RPMI7951 (cell line): ENCODE measurements around the gene CES2. TPM values are rescaled to one million over a fixed set of nuclear protein-coding genes. Genes with fewer than 3 reads are reported as not detected.
"Not testable (repeated sequence)": the region's sequence is repeated elsewhere in the genome, so short reads cannot be mapped to it uniquely, and the experiment has no call there.

ENCODE experiments used
- DNase-seq: peaks from one replicate; pipeline ENCODE4 v3.0.0-alpha.2; 2012; ENCODE audit warnings: low read depth
- total RNA-seq: library from RNA; depleted of rRNA; stranded (reverse); fragments of >200 nt; shearing (Covaris generic); gene quantifications from 2 replicates; pipeline ENCODE4 v1.2.3, GENCODE V29; 2014; rRNA removed

The CES2 gene
- 19.2 and 21.3 TPM in 2 replicates for total RNA-seq

- DNase-seq, result peak; percentile 50
Measured at GRCh38 chr16:66935314-66936011, at the start of gene CES2. CES2 (plus strand) TSS chr16:66935516; CDS start chr16:66935636, 120 bp downstream.

DNA sequence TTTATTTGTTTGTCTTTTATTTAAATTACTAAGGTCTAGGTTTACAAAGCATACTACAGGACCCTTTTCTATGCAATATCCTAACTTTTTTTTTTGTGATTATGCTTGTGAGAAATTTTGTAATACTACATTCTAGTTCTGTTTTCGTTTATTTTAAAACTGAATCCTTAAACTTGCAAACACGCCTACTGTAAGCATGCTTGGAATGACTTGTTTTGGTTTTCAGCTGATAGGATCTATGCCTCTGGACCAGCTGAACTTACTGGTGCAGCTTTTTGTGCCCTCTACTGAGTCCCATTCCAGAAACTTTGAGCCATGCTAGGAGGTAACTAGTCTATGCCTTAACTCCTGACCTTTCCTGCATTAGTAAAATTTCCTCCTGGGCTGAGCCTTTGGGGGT, 49.0 kb upstream of the CES2 start:
- no peak for DNase-seq

GRCh38 chr16:66886914-66887313, 48.4 kb upstream of the CES2 start:
- peak; percentile 50 for DNase-seq

DNA sequence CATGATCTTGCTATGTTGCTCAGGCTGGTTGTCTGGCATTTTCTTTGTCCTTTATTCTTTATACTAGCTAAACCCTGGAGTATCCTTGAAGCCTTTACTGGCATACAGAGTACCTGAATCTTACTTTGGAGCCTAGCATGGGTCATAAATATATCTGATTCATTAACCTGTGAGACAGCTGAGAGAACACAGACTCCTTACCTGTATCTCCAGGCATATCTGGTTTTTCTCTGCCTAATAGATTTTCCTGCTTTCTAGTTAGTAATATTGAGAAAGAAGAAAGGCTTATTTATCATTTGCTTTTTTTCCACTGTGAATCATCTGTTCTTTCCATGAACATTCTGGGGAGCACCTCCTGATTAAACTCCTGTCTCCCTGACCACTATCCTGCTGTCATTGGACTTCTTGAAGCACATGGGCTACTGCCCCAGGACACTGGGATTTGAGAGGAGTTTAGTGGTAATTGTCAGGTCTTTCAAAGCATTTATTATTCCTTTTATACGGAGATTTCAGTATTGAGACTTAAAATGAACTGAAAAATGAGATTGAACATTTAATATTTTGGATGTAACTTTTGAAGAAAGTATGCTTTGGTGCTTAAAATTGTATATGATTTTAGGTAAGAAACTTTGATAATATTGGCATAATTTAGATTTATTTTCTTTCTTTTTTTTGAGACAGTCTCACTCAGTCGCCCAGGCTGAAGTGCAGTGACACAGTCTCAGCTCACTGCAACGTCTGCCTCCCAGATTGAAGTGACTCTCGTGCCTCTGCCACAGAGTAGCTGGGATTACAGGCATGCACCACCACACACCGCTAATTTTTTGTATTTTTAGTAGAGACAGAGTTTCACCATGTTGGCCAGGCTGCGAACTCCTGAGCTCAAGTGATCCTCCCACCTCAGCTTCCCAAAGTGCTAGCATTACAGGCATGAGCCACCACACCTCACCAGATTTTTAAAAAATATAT, 46.4 kb upstream of the CES2 start:
- no peak for DNase-seq

- DNase-seq, result no peak
Measured at GRCh38 chr16:66889622-66890021, 45.7 kb upstream of the CES2 start.

GRCh38 chr16:66890799-66891198, 44.5 kb upstream of the CES2 start:
- DNase-seq, result no peak

GRCh38 chr16:66891360-66891759, 44.0 kb upstream of the CES2 start:
- DNase-seq, result no peak

DNA sequence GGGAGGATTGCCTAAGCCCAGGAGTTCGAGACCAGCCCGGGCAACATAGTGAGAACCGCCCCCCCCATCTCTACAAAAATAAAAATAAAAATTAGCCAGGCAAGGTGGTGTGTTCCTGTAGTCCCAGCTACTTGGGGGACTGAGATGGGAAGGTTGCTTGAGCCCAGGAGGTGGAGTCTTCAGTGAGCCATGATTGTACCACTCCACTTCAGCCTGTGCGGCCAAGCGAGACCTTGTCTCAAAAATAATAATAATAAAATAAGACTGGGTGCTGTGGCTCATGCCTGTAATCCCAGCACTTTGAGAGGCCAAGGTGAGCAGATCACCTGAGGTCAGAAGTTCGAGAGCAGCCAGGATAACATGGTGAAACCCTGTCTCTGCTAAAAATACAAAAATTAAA, 43.5 kb upstream of the CES2 start:
- no peak for DNase-seq

DNA sequence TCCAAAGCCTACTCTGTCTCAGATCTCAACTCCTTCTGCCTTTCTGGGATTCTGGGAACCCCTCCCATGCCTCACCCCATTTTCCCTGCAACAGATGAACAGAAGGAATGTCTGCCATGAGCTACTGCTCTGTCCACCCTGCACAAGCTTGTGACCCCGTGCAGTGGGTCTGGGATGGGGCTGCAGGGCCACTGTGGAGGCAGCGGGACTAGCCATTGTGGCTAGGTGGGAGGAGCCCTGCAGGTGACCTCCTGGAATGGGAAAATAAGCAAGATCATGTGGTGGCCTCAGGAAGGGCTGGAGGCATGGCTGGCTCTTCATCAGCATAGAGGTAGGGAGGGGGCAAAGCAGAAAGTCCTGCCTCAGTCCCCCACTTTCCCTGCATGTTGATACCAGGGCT, 41.3 kb upstream of the CES2 start:
- no peak for DNase-seq

GRCh38 chr16:66894948-66895688, 40.2 kb upstream of the CES2 start:
- DNase-seq, result peak; percentile 75

- no peak for DNase-seq
Measured at GRCh38 chr16:66895689-66895979, 39.7 kb upstream of the CES2 start.

DNA sequence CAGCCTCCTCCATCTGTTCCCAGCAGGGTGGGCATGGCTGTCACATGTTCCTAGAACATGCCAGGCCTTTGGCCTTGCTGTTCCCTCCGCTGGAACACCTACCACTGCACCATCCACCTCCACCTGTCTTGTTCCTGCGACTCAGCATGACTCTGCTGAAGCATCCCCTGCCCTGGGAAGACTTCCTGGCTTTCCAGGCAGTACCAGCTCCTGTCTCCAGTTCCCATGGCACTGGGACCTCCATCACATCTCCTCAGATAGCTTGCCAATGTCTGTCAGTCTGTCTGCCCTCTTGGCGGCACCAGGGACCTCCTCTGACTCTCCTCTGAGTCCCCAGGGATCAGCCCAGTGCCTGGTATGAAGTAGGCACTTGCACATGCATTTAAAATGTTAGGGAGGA, 39.3 kb upstream of the CES2 start:
- no peak for DNase-seq

DNA sequence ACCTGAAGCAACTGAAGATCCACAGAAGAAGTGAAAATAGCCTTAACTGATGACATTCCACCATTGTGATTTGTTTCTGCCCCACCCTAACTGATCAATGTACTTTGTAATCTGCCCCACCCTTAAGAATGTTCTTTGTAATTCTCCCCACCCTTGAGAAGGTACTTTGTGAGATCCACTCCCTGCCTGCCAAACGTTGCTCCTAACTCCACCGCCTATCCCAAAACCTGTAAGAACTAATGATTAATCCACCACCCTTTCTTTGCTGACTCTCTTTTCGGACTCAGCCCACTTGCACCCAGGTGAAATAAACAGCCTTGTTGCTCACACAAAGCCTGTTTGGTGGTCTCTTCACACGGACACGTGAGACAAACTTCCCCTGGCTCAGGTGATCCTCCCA, 38.6 kb upstream of the CES2 start:
- DNase-seq, result not testable (repeated sequence)

GRCh38 chr16:66898207-66898606, 37.1 kb upstream of the CES2 start:
- peak; percentile 40 for DNase-seq

GRCh38 chr16:66898933-66899309, 36.4 kb upstream of the CES2 start:
- no peak for DNase-seq

- peak; percentile 38 for DNase-seq
Measured at GRCh38 chr16:66899310-66899944, 35.9 kb upstream of the CES2 start.

DNA sequence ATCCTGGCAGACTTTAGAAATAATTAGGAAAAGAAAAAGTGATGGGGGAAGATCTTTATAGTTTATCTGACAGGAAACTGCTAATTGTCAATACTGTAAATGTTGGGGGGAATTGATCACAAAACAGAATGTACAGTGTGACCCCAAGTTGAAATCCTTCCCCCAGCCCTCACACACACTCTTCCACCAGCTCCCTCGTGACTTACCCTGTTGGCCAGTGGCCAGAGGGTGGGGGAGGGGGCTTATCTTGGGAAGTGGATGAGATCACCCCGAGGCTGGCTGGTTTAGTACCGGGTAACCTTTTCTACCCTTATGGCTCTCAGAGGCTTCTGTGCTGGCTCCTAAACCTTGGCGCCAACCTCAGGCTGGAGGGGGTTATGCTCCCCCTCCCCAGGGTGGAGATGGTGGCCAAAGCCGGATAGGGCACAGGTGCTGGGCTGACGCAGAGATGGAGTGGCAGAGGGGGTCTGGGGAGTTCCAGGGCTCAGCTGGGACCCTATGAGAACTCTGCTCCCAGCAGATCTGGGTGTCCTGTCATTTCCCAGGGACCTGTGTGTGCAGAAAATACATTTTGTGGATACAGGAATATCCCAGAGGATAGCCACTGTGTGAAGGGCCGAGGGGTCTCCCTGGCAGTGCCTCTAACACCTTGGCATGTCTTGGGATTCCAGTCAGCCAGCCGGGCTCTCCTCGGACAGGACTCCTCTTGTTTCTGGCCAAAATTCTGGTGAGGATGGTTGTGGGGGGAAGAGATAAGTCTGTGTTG, 35.2 kb upstream of the CES2 start:
- DNase-seq, result peak; percentile 69

GRCh38 chr16:66900721-66901441, 34.4 kb upstream of the CES2 start:
- DNase-seq, result no peak

GRCh38 chr16:66901626-66902025, 33.7 kb upstream of the CES2 start:
- no peak for DNase-seq
